CD4-positive, alpha-beta T cell (primary cell): ENCODE results near the gene ATG12. TPM values are rescaled to one million over a fixed set of nuclear protein-coding genes. Genes with fewer than 3 reads are reported as not detected.

Experiments
- ATAC-seq: fragments of 200-7000 bp; cut with Tn5 transposase; one replicate; pipeline ENCODE4 v1.10.0; 2022; ENCODE audit warnings: mild to moderate bottlenecking; ENCODE audit not compliant: poor library complexity
- CTCF ChIA-PET: fragments of 350-600 bp; sonication (Branson Sonifier 250); formaldehyde crosslinking; loops from one replicate; lab custom pipeline; 2021; ENCODE audit warnings: antibody characterized with exemption, inconsistent platforms; lab: Charles Lee
- POLR2A ChIA-PET: fragments of 350-600 bp; sonication (Branson Sonifier 250); formaldehyde crosslinking; loops from one replicate; lab custom pipeline; 2021; ENCODE audit warnings: antibody characterized with exemption, inconsistent platforms; lab: Charles Lee
- DNase-seq, 14 experiments: peaks; one replicate each; pipeline ENCODE4 v3.0.0-alpha.2; 2013 to 2020; ENCODE audit warnings: mixed read lengths in 2 of 14
- H3K27ac ChIP-seq, 2 donors: one replicate each; pipeline versions ENCODE4 v1.5.1 to v1.7.0; 2013; ENCODE audit warnings: low read length in 2 of 2, low read depth in 1 of 2, mild to moderate bottlenecking in 1 of 2
- H3K27me3 ChIP-seq, 2 experiments: 1 replicate in 1 of 2; 2 replicates in 1 of 2; pipeline versions ENCODE4 v1.6.1 to v1.7.0; 2013; ENCODE audit warnings: low read length in 2 of 2, control low read depth in 1 of 2, mild to moderate bottlenecking in 1 of 2, moderate library complexity in 1 of 2; ENCODE audit not compliant: insufficient read depth in 2 of 2, control insufficient read depth in 1 of 2
- H3K36me3 ChIP-seq: one replicate; pipeline ENCODE4 v1.6.1; 2013; ENCODE audit warnings: low read length, control low read depth; ENCODE audit not compliant: insufficient read depth
- H3K4me1 ChIP-seq: one replicate; pipeline ENCODE4 v1.6.1; 2013; ENCODE audit warnings: low read length, control low read depth; ENCODE audit not compliant: insufficient read depth
- H3K4me3 ChIP-seq: one replicate; pipeline ENCODE4 v1.5.1; 2013; ENCODE audit warnings: mild to moderate bottlenecking, low read length, moderate library complexity
- H3K9me3 ChIP-seq, 2 experiments: 1 replicate in 1 of 2; 2 replicates in 1 of 2; pipeline versions ENCODE4 v1.6.1 to v1.7.0; 2013; ENCODE audit warnings: low read length in 2 of 2, mild to moderate bottlenecking in 2 of 2, control low read depth in 1 of 2, moderate library complexity in 1 of 2; ENCODE audit not compliant: control insufficient read depth in 1 of 2, insufficient read depth in 1 of 2
- H3K27ac Mint-ChIP-seq: one replicate; pipeline ENCODE4 v1.8.0; 2020; ENCODE audit warnings: mixed read lengths
- H3K27me3 Mint-ChIP-seq: one replicate; pipeline ENCODE4 v1.8.0; 2021; ENCODE audit warnings: mixed read lengths
- H3K36me3 Mint-ChIP-seq: one replicate; pipeline ENCODE4 v1.8.0; 2021; ENCODE audit warnings: low read depth, mixed read lengths
- H3K4me1 Mint-ChIP-seq: one replicate; pipeline ENCODE4 v1.8.0; 2021; ENCODE audit warnings: low read depth, mixed read lengths
- H3K4me3 Mint-ChIP-seq: one replicate; pipeline ENCODE4 v1.8.0; 2020; ENCODE audit warnings: mild to moderate bottlenecking, mixed read lengths
- H3K9me3 Mint-ChIP-seq: one replicate; pipeline ENCODE4 v1.8.0; 2020; ENCODE audit warnings: mixed read lengths
- intact Hi-C, 2 experiments: fragments of 100-400 bp; cut with DNase I in 1 of 2; cut with micrococcal nuclease in 1 of 2; formaldehyde crosslinking; loops; one replicate each; pipeline versions ENCODE4 v1.15.1 to v1.9.0; 2023 to 2025; cut with DNase I, micrococcal nuclease
- total RNA-seq, 174 experiments: library from RNA in 2 of 174; stranded (reverse) in 2 of 174; gene quantifications; one replicate each; pipeline ENCODE4 v1.2.3 and lab custom pipeline; 2021 to 2026
- TF ChIP-seq, protein P1 (sequence below): fragments of 200-600 bp; IDR thresholded peaks from one replicate; pipeline ENCODE4 v1.8.0; 2022; ENCODE audit warnings: antibody characterized with exemption, mild to moderate bottlenecking

Gene ATG12
- total RNA-seq, 2 experiments from 2014 or later = 61.0 to 62.2 TPM

DNA sequence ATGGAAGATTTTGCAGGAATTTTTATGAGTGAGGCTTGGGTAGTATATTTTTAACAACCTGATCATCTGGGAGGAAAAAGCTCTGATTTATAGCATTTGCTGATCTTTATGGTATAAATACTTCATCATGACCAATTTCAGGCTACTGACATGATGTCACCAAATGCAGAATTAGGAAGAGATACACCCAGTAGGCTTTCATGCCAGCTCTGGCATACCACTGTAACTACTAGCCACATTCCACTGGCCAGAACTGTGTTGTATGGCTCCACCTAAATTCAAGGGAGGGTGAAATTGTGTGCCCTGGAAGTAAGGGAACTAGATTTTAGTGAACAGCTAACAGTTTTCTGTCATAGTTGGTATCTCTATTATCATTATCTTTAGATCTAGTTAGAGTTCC is 18.0 kb upstream of the ATG12 start:
- no peak overlapping the region for H3K4me3 ChIP-seq
- TF ChIP-seq, protein P1, sequence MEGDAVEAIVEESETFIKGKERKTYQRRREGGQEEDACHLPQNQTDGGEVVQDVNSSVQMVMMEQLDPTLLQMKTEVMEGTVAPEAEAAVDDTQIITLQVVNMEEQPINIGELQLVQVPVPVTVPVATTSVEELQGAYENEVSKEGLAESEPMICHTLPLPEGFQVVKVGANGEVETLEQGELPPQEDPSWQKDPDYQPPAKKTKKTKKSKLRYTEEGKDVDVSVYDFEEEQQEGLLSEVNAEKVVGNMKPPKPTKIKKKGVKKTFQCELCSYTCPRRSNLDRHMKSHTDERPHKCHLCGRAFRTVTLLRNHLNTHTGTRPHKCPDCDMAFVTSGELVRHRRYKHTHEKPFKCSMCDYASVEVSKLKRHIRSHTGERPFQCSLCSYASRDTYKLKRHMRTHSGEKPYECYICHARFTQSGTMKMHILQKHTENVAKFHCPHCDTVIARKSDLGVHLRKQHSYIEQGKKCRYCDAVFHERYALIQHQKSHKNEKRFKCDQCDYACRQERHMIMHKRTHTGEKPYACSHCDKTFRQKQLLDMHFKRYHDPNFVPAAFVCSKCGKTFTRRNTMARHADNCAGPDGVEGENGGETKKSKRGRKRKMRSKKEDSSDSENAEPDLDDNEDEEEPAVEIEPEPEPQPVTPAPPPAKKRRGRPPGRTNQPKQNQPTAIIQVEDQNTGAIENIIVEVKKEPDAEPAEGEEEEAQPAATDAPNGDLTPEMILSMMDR = no peak
- H3K27ac ChIP-seq = no peak overlapping the region
- no peak for DNase-seq
- Mint-ChIP-seq H3K4me1 (peaks cover 32% of the 10 kb centered on the region), H3K27ac (no peak overlapping the region), H3K27me3 (no peaks in the 10 kb centered on the region), H3K36me3 (peaks cover 6% of the 10 kb centered on the region), H3K9me3 (no peaks in the 10 kb centered on the region), H3K4me3 (no peak overlapping the region)
- no peak for ATAC-seq
- ChIA-PET CTCF (interaction anchor here (1.4 kb wide), 1 partner anchor 13 kb away, joined by 4 read pairs; no protein-coding TSS in a partner anchor), POLR2A (no interaction called here)
- H3K4me1 ChIP-seq = no peaks in the 10 kb centered on the region
- no peaks in the 10 kb centered on the region for H3K27me3 ChIP-seq
- no peaks in the 10 kb centered on the region for H3K36me3 ChIP-seq
- H3K9me3 ChIP-seq = no peaks in the 10 kb centered on the region
- intact Hi-C loops = no loop called here

DNA sequence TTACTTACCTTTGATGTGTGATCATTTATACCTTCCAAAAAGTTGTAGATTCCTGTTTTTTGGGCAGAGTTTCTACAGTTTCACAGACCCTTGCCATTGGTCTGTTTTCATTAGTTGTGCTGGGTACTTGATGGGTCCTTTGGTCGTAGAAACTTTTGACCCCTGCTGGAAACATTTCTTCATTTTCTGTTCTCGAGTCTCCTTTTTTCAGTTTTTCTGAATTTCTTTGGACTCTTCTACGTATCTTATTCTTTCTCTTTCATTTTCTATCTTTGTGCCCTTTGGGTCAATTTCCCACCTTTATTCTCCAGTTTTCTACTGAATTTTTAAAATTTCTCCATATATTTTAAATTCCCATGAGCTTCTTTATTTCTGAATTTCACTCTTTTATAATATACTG is 17.0 kb upstream of the ATG12 start:
- CTCF ChIA-PET = interaction anchor here (1.4 kb wide), 1 partner anchor 14 kb away, joined by 4 read pairs; no protein-coding TSS in a partner anchor
- no peaks in the 10 kb centered on the region for H3K9me3 Mint-ChIP-seq

DNA sequence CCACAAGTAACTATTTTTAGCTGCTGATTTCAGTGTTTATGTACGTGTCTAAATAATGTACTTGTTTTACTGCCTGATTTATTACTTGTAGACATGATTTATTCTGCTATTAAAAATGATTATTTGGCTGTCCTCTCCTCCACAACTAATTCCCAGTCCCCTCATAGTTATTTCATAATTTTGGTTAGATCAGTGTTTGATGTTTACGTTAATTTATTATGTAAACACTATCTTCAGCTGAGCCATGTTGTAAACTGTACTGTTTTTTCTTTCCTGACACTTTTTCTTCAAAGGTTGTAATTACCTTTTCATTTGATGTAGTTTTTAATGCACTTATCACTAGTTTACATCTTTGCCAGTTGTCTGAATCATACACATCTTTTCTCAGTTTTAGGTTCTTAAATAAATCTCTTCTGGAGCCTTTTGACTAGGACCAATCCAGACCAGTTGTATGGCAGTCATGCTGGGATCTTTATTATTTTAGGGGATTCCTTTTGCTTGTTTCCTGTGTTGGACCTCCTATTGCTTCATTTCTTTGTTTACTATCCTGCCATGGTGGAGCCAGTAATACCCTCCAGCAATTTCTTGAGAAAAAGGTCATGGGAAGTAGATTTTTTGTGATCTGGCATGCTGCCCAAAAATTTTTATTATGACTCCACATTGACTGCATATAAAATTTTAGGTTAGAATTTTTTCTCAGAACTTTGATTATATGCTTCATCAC is 16.4 kb upstream of the ATG12 start:
- intact Hi-C loops = no loop called here
- POLR2A ChIA-PET = no interaction called here
- Histone ChIP-seq H3K27ac (no peak overlapping the region), H3K9me3 (no peaks in the 10 kb centered on the region), H3K36me3 (no peaks in the 10 kb centered on the region), H3K4me1 (no peaks in the 10 kb centered on the region), H3K27me3 (no peaks in the 10 kb centered on the region), H3K4me3 (no peak overlapping the region)
- no peaks in the 10 kb centered on the region for H3K27me3 Mint-ChIP-seq
- ATAC-seq (no peak), DNase-seq (no peak)
- H3K27ac Mint-ChIP-seq = no peak overlapping the region
- CTCF ChIA-PET = interaction anchor here (1.4 kb wide), 1 partner anchor 15 kb away, joined by 4 read pairs; no protein-coding TSS in a partner anchor
- H3K36me3 Mint-ChIP-seq = peaks cover 17% of the 10 kb centered on the region
- H3K9me3 Mint-ChIP-seq = no peaks in the 10 kb centered on the region
- TF ChIP-seq, protein P1 = no peak
- H3K4me3 Mint-ChIP-seq = no peak overlapping the region
- H3K4me1 Mint-ChIP-seq = peaks cover 37% of the 10 kb centered on the region

More for the DNA sequence above, 17.0 kb upstream of the ATG12 start:
- no peak for DNase-seq
- intact Hi-C loops = no loop called here
- no peak overlapping the region for H3K4me3 ChIP-seq
- Mint-ChIP-seq H3K27ac (no peak overlapping the region), H3K27me3 (no peaks in the 10 kb centered on the region), H3K4me1 (peaks cover 37% of the 10 kb centered on the region), H3K36me3 (peaks cover 15% of the 10 kb centered on the region), H3K4me3 (no peak overlapping the region)
- TF ChIP-seq, protein P1 = no peak
- no peak for ATAC-seq
- no peaks in the 10 kb centered on the region for H3K36me3 ChIP-seq
- POLR2A ChIA-PET = no interaction called here
- H3K27me3 ChIP-seq = no peaks in the 10 kb centered on the region
- H3K9me3 ChIP-seq = no peaks in the 10 kb centered on the region
- H3K4me1 ChIP-seq = no peaks in the 10 kb centered on the region
- no peak overlapping the region for H3K27ac ChIP-seq
